ENCODE measurements around the gene XG.
A peak's percentile ranks its signal among the peaks of the same experiment; 100 is the strongest.
"Not testable (repeated sequence)": the region's sequence is repeated elsewhere in the genome, so short reads cannot be mapped to it uniquely, and the experiment has no call there.

XG gene, protein sequence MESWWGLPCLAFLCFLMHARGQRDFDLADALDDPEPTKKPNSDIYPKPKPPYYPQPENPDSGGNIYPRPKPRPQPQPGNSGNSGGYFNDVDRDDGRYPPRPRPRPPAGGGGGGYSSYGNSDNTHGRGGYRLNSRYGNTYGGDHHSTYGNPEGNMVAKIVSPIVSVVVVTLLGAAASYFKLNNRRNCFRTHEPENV

GRCh38 chrX:2751874-2752300 is at the start of gene XG:
TSS of gene XG (plus strand) at chrX:2752040. CDS start at chrX:2752275, 235 bp downstream.
- peak; percentile 76 for DNase-seq (ENCODE audit: low spot score)

GRCh38 chrX:2703991-2704369 is 47.9 kb upstream of the XG start:
- DNase-seq (ENCODE audit: low spot score), result peak; percentile 61

DNA sequence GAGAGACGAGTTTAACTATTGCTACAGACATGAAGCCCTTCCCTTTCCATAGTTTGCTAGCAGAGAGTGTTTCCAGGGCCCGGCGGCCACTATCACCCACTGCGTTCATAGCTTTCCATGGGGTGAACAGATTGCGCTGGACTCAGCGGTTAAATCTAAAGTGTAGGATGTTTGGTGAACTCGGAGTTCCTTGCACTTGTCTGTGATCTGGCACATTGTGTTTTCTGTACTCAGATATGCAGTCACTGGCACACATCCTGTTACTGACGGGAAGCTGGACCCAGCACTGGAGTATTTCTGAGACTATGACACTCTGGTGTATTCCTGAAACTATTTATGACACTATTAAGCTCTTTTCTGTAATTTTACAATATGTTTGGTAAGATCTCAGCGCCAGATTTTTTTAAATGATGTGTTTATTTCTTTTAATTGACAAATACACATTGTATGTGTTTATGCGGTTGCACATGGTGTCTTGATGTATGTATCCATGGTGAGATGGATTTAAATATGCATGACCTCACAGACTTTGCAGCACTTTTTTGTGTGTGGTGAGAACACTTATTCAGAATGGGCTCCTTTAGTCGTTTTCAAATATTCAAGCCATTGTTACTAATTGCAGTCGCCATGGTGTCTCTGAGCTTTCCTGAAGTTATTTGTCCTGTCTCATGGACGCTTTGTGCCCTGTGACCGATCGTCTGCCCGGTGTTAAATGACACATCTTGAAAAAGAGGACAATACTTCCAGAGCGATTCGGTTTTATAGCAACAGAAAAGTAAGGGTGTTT is 46.6 kb upstream of the XG start:
- DNase-seq (ENCODE audit: low spot score), result peak; percentile 36

- DNase-seq (ENCODE audit: low spot score), result peak; percentile 82
These were observed 44.5 kb upstream of the XG start for GRCh38 chrX:2707334-2707760.

GRCh38 chrX:2708021-2708420 is 43.8 kb upstream of the XG start:
- no peak for DNase-seq (ENCODE audit: low spot score)

GRCh38 chrX:2708592-2709188 is 43.1 kb upstream of the XG start:
- DNase-seq (ENCODE audit: low spot score), result no peak

DNA sequence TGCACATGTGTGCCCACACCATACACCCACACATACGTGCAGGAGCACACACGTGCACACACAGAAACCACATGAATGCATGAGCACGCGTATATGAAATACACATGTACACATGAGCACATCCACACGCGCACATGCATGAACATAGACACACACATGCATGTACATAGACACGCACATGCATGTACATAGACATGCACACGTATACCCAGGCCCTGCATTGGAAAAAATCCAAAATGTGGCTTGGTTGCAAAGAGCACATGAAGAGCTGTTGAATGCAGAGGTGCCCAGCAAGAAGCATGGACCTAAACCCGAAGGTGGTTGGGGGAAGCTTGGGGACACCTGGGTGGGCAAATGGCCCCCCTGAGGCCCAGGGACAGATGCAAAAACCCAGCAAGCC is 42.3 kb upstream of the XG start:
- DNase-seq (ENCODE audit: low spot score), result no peak

DNA sequence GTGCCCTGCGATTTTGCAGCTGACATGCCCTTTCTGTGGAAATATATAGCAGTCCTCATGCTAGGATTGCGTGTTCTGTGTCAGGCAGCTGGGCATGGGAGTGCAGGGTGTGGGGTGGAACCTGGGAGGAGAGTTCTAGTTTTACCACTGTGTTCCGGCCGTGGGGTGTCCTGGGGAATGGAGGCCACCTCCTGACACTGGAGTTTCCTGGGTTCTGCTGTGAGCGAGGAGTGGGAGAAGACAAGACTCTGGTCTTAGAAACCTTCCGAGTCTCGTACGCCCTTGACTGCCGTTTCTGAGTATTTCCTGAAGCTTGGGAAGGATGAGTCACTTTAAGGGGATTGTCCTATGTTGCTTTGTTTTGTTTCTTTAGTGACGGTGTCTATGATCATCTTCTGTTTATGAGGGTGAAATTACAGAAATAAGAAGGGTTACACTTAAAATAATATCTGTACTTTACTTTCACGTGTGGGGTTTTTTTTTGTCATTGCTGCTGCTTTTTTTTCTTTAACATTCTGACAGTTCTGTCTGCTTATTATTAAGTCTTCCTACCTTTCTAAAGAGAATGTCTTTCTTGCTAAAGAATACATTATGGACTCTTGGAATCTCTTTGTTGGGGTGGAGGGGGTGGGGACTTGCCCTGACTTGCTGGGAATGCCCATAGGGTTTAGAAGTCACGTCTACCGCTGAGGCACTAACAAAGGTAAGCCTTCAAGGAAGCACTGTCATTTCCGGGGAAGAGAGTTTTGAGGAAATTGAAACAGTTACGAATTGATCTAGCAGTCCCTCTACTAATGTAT is 41.6 kb upstream of the XG start:
- peak; percentile 70 for DNase-seq (ENCODE audit: low spot score)

- no peak for DNase-seq (ENCODE audit: low spot score)
These were observed 40.4 kb upstream of the XG start for GRCh38 chrX:2711441-2711840.

DNA sequence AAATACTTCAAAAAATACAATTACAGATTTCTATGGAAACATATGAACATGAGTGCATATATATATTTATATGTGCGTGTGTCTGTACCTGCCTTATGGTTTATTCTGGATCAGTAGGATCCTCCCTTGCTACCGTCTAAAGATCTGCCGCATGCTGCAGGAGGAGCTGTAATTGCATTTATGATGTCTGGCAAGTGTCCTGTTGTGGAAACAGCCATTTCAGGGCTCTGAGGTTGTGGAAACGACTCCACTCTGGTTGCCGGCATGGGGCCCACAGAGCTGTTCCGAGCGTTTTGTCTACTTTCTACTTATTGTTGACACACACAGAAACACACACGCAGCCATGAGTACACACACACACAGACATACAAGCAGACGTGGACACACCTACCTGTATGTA is 39.4 kb upstream of the XG start:
- no peak for DNase-seq (ENCODE audit: low spot score)

DNA sequence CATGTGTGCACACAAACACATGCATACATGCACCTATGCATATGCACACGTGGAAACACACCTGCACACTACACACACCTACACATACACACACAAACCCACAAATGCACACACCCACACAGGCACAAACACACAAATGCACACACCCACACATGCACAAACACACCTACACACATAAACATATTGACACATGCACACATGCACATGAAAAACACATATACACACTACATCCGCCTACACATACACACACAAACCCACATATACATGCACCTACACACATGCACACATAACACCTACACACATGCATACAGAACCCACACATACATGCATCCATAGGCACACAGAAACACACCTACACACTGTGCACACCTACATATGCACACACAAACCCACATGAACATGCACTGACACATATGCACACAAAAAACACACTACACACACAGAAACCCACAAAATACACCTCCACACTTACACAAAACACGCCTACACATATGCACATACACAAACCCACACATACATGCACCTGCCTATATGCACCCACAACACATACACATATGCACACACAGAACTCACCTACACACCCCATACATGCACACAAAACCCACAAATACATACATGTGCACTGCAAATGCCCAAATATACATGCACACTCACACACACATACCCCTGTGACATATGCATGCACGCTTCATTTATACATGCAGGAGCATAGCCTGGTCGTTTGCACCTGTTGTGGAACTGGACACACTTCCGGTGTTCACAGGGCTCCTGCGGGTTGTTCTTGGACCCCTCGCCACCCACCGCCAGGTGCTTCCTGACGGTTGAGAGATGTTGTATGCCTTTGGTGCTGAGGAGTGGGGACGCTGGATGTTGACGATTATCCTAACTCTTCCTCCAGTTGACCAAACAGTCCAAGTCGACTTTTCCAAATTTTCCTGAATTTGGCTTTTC is 38.7 kb upstream of the XG start:
- DNase-seq (ENCODE audit: low spot score), result no peak

DNA sequence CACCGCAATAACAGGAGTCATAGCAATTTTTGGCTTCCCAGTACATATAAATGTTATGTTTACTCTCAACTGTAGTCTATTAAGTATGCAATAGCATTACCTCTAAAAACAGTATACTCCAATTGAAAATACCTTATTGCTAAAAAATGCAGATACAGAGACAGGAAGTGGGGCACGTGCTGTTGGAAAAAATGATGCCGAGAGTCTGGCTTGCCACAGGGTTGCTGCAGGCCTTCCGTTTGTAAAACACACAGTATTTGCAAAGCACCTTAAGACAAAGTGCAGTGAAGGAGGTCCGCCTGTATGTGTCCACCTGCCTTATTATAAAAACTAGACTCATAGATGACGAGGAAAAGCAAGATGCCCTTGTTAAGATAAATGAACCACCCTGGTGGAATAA is 37.3 kb upstream of the XG start:
- DNase-seq (ENCODE audit: low spot score), result no peak

- DNase-seq (ENCODE audit: low spot score), result no peak
These were observed 36.7 kb upstream of the XG start for GRCh38 chrX:2715066-2715600.

GRCh38 chrX:2717312-2717711 is 34.5 kb upstream of the XG start:
- no peak for DNase-seq (ENCODE audit: low spot score)

- no peak for DNase-seq (ENCODE audit: low spot score)
These were observed 33.0 kb upstream of the XG start for GRCh38 chrX:2718821-2719220.

DNA sequence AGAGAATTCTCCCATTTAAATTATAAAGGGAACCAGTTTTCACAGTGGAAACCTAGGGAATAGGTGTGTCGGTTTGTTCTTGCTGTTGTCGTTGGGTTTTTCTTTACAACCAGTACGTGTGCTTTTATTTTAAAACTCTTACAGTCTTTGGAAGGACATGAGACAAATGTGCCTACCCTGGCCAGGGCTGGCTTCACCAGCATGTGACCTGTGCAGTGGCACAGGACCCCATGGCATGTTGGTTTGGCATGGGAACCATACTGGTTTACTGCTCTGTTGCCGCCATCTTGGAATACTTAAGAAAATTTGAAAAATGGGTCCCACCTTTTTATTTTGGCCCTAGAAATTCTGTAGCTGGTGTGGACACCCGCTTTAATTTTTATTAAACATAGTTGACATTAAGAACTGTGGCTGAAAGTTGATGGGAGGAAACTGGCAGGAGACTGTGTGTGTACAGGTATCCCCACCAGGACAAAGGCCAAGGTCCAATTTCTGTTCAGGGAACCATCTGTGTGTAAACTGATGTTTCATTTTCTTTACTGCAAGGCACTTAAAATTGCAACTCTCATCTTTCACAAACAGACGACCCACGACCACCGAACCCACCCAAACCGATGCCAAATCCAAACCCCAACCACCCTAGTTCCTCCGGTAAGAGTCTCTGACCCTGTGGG is 31.9 kb upstream of the XG start:
- no peak for DNase-seq (ENCODE audit: low spot score)

DNA sequence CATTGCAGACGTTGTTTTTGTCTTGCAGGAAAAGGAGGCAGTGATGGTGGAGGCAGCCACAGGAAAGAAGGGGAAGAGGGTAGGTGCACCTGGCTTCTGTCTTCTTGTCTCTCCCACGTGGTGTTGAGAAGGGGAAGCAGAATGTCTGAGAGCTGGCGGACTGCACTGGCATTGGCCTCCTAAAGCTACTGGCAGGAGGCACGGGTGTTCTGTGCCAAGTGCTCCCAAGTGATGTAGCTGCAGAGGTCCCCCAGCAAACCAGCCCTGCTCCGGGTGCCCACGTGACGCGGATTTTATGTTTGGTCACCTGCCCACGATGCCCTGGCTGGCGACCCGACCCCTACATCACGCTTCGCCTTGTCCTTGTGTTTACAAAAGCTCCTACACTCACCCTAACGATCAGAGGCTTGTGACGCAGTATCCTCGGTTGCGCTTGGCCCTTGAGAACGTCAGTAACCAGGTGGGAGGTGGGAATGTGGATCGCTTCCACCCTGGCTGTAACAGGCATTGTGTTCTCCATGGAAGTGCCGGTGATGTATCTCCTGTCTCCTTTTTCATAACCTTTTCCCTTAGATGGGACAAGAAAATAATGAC is 28.5 kb upstream of the XG start:
- DNase-seq (ENCODE audit: low spot score), result no peak

DNA sequence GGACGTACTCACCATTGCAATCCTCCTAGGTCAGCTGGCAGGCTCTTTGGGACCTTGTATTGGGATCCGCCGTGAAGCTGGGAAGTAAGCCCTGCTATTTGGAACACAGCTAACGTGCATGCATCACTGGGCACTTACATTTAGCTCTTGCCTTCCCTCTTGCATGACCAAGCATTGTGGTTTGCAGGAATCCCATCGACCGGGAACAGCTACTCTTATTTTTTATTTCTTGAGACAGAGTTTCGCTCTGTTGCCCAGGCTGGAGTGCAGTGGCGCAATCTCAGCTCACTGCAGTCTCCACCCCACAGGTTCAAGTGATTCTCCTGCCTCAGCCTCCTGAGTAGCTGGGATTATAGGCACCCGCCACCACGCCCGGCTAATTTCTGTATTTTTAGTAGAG is 24.6 kb upstream of the XG start:
- not testable (repeated sequence) for DNase-seq (ENCODE audit: low spot score)

DNA sequence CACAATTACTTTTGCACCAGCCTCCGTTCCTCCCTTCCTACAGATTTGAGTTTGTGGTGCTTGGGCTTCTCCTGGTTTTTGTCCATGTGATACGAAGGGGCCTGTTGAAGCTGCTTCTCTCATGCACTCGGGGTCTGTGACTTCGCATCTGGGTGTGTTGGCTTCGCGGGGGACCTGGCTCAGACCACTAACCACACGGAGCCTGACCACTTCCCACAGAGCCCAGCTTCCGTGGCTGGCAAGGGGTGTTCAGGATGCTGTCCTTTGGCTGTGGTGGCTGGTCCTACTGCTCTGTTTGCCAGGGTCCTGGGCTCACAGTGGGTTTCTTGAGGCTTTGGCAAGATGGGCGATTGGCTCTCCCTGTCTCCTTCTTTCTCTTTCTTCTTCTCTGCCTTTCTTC is 19.8 kb upstream of the XG start:
- no peak for DNase-seq (ENCODE audit: low spot score)

DNA sequence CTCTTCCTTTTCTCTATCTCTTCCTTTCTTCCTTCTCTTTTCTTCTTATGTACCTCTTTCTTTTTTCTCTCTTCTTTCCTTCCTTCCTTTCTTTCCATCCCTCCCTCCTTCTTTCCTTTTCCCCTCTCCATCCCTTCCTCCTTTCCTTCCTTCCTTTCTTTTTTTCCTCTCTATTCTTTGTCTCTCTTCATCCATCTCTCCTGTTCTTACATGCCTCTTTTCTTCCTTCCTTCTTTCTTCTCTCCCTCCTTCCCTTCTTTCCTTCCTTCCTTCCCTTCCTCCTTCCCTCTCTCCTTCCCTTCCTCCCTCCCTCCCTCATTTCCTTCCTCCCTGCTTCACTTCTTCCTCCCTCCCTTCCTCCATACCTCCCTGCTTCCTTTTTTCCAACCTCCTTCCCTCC is 19.2 kb upstream of the XG start:
- no peak for DNase-seq (ENCODE audit: low spot score)

Data from GM03348 (cell line).